ENCODE data around the gene DAB1.

- TF ChIP-seq CTCF (IDR thresholded peaks at IDR 0.05; ENCODE audit: low read depth, low read length, poor library complexity, severe bottlenecking), result no peak
- TF ChIP-seq EZH2phosphoT487 (IDR thresholded peaks at IDR 0.05; ENCODE audit: borderline replicate concordance, low read length), result no peak
These were observed 399.4 kb downstream of the DAB1 start for GRCh38 chr1:57024428-57024827.

Measured in DOHH2 (cell line).